GM18498 (cell line): ENCODE data around the gene MMEL1.

Source experiments
- ATAC-seq: cut with Tn5 transposase; IDR thresholded peaks from one replicate; pipeline ENCODE4 v1.9.1; 2021; ENCODE audit warnings: mild to moderate bottlenecking, moderate library complexity; ENCODE audit not compliant: unreplicated experiment

Gene MMEL1

DNA sequence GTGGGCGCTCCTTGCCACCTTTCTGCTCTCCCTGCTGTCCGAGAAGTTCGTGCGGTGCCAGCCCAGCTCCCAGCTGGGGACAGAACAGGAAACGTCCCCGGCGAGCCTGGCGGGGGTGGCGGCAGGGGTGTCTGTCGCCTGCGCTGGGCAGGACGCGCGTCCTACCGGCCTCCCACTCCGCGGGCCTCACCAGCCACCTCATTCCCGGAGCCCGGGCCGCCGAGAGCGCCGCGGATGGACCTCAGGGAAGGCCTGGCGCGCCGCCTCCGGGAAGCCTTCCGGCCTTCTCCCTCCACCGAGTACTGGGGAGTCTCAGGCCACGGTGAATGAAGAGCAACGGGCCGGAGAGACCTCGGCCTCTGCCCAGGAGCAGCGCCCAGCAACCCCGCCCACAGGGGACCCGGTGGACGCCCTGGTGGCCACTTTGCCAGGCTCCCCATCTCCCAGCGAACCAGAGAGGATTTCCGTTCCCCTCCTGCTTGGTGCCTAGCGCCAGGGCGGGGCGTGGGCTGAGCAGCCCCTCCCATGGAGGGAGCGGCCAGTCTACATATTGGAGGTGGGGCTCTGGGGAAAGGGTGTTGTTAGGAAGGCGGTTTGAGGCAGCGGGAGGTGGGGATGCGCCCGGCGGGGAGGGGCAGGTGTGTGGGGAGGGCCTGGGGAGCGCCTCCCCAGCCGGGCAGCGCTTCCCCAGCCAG lies 86.2 kb downstream of the MMEL1 start:
- ATAC-seq = peak; percentile 33

DNA sequence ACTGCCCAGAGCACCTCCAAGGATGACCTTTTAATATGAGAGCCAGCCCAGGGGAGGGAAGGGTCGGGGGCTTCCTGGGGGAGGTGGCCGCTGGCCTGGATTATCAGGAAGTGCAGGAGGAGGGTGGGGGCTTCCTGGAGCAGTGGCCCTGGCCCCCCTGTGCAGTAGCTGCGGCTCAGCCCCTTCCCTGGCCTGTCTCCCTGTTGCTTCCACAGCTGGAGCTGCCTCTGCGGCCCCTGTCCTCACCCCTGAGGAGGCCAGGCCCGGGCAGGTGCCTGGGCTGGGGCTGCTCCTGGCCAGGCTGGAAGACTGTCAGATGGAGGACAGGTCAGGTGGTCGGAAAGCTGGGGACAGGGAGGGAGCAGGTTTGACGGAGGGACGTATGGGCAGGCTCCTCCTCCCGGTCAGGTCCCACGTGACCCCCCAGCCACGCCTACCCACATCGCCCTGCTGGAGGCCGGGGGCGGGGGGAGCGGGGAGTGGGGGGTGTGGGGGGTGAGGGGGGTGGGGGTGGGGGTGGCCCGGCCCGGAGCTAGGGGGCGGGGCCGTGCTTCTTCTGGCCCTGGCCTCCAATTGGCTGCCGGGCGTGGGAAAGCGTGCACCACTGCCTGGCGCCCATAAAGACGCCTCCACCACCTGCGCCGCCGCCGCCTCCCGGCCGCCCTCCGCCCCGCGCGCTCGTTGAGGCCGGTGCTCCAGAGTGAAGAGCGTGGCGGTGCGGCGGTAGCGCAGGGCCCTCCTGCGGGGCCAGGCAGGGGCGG lies 86.9 kb downstream of the MMEL1 start:
- ATAC-seq = peak; percentile 38

DNA sequence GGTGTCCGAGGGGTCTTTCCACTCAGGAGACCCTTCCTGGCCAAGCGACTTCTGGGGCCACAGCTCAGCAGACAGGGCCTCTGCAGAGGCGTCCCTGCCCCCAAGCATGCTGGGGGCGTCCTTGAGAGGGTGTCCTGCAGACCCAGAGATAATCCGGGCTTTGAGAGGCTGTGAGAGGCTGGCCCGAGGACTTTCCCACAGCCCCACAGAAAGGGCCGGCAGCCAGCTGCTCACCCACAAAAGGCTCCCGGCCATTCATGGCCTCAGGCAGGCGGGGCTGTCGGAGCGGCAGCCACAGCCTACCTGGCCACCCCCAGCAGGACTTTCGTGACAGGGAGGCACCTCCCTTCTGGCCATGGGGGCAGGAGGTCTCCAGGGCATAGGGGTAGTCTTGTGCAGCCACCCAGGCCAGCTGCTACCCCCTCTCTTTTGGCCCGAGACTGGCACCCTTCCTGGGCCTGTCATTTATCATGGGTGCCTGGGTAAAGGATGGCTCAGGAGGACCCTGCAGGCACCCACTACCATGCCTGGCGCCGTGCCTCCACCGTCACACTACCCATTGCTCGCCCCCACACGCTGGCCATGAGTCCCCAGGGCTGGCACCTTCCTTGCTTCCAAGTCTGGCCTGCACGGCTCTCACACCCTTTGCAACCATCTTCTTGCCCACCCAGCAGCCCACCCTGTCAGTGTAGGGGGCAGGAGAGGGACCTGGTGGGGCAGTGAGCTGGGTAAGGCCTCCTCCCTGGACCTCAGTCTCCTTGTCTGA lies 87.8 kb downstream of the MMEL1 start:
- ATAC-seq = no peak

DNA sequence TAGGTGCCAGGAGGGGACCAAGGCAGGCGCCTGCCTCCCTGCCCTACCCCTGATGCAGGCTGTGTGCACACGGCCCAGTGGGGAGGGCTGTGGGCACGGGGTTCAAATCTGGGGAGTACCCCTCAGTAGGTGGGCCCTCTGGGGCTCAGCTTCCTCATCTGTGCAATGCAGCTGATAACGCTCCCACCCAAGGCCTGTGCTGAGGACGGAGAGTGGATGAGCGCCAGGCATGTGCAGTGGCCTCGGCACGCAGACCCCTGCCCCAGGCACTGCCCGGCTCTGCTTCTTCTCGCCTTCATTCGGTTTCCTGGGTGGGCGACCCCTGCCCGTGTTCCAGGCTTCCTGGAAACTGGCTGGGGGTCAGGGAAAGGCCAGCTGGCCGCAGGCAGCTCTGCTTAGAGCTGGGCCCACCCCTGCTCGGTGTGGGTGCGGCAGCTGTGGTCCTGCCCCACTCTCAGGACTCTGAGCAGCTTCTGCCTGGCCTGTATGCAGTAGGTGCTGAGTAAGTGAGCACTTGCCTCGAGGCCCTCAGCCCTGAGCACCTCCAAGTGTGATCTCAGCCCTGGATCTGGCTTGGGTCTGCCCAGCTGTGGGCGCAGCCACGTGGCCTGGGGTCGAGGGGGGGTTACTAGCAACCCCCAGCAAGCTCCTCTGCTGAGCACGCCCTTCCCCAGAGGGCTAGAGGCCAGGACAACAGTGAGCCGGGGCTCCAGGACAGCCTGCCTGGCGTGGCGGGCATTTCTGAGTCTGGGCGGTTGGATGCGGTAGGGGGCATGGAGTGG lies 88.5 kb downstream of the MMEL1 start:
- no peak for ATAC-seq

DNA sequence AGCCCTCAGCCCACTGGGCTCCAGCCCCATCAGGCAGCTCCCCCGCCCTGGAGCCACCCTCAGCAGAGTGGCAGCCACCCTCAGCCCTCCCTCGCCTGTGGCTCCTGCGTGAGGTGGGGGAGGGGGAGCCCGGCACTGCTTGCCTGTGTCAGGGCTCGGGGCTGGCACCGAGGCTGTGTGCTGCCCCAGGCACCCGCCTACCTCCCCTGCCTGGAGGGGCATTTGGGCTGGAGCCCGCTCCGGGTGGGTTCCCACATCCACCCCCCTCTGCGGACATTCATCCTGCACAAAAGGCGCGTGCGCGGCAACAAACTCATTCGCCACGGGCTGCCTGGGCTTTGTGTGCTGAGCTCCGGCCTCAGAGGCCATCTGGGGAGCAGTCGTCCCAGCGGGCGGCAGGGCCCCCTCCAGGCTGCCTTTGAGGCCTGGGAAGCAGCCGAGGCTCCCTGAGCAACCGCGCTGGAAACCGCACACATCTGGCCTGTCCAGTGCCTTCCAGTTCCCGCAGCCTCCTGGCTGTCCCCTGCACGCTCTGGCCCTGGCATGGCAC lies 89.2 kb downstream of the MMEL1 start:
- ATAC-seq = no peak

DNA sequence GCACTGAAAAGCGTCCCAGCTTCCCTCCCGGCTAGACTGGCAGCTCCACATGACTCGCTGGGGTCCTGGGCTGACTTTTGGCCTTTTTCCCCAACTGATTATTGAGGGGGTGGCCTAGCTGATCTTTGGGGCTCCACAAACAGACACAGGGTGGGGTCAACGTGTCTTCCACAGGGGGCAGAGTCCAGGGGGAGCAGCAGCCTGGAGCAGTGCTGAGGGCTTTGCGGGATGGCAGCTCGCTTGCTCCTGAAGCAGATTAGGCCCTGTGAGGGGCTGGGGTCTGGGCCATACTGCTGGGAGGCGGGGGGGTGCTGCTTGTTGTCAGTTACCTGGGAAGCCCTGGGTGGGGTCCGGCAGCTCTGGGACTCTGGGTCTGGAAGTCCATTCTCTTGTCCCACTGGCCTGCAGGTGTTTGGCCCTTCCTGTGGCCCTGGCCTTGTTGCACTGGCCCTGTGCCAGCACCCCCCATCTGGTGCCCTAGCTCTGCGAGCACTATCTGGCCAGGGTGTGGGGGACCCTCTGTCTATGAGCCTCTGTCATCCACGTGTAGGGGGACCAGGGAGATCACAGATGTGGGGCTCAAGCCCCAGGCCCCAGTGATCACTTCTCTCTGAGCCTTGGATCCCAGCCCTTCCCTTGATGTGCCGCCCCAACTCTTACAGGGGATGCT lies 90.4 kb downstream of the MMEL1 start:
- ATAC-seq = no peak

DNA sequence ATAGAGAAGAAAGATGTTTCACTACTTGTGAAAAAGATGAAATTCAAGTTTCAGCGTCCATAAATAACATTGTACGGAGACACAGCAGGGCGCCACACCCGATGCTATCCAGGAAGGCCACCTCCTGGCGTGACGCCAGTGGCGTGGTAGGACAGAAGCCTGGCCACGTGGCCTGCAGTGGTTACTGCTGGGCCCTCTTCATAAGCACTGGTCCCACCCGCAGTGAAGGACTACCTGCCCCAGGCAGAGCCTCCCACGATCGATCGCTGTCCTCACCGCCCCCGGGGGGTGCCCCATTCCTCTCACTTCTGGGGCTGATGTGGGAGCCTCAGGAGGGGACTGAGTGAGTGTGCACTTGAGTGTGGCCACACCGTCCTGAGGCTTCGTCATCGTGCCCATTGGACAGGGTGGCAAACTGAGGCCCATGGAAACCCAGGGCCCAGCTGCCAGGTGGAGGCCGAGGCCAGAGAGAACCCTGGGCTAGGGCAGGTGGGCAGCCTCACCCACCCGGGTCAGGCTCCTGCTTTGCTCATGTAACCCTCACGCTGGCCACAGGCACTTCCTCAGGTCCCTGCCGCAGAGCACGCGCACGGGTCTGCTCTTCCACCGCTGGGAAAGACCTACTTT lies 91.1 kb downstream of the MMEL1 start:
- ATAC-seq = no peak

DNA sequence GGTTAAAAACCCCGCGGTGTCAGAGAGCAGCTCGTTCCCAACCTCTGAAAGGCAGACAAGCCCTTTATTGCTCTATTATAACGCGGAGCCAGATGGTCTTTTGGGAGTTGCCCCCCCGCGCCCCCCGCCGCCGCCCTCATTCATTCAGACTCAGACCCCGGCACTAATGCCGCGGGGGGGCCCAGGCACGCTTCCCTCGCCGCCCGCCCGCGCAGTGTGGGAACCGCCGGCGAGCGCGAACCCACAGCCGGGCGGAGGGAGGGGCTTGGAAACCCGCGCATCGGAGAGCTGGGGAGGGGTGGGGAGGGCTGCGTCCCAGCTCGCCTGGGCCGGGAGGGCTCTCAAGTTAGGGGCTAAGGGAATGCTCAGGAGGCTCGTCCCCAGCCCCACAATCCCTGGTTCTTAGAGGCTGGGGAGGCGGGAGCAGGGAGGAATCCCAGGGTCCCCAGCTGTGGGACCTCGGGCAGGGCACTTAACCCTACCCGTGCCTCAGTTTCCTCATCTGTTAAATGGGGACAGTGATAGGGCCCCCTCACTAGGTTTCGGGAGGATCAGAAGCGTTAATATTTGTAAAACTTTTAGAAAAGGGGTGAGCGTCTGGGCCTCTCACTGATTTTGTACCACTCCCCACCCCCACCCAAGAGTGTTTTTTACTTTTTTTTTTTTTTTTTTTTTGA lies 91.9 kb downstream of the MMEL1 start:
- ATAC-seq = no peak
